ENCODE results near the gene BMX. TPM values are rescaled to one million over a fixed set of nuclear protein-coding genes. Genes with fewer than 3 reads are reported as not detected.

Gene BMX
- total and polyA plus RNA-seq, 9 of the 15 experiments (the other 6 are each of a cell fraction or from before 2014, with no cell fraction given): 0.45 to 4.2 (median 1.8) TPM

- in situ Hi-C loops (cut with MboI): no loop called here
- TF ChIP-seq ZNF696 (CRISPR knock-in tag; conservative IDR thresholded peaks at IDR 0.05) (no peak), SMAD2 (IDR thresholded peaks at IDR 0.05; ENCODE audit: low read depth, low read length) (no peak), GATAD2A (IDR thresholded peaks at IDR 0.05) (no peak), THRAP3 (IDR thresholded peaks at IDR 0.05; ENCODE audit: borderline replicate concordance) (no peak), SMARCA5 (IDR thresholded peaks at IDR 0.05) (no peak), ZNF79 (CRISPR knock-in tag; IDR thresholded peaks at IDR 0.05; ENCODE audit: low read depth) (no peak), ZFP91 (CRISPR knock-in tag; IDR thresholded peaks at IDR 0.05) (no peak), FOXP1 (CRISPR knock-in tag; IDR thresholded peaks at IDR 0.05) (no peak), ATF1 (CRISPR knock-in tag; IDR thresholded peaks at IDR 0.05) (no peak), ATF1 (tag; IDR thresholded peaks at IDR 0.05) (no peak), HINFP (tag; conservative IDR thresholded peaks at IDR 0.05; ENCODE audit: low read depth) (no peak), PHB2 (IDR thresholded peaks at IDR 0.05; ENCODE audit: low read depth) (no peak), ZSCAN29 (IDR thresholded peaks at IDR 0.05) (no peak), PHTF2 (CRISPR knock-in tag; IDR thresholded peaks at IDR 0.05) (no peak)
These were observed 100.1 kb downstream of the BMX start, which contains the start of gene ACE2 for GRCh38 chrX:15600745-15601144. TSS of gene ACE2 (minus strand) at chrX:15600960. CDS start at chrX:15600911, 49 bp downstream.

More at GRCh38 chrX:15600745-15601144, 100.1 kb downstream of the BMX start, which contains the start of gene ACE2:
- Histone ChIP-seq H2AFZ (ENCODE audit: low read depth, low read length) (peak within 1 kb of the TSS; percentile 44), H3K4me2 (ENCODE audit: insufficient read depth, low read length) (no peak within 1 kb of the TSS), H3K4me1 (replicated peaks in 1 of 2; ENCODE audit: control insufficient read depth in 2 of 2, insufficient read depth in 2 of 2, low read length in 2 of 2) (no peaks in the 10 kb centered on the region), H3K4me3 (no peak within 1 kb of the TSS), H3K79me2 (ENCODE audit: control insufficient read depth, insufficient read depth, low read length) (no peaks in the 10 kb centered on the region), H3K9ac (ENCODE audit: insufficient read depth in 1 of 2, low read depth in 2 of 2, low read length in 2 of 2) (no peak within 1 kb of the TSS), H3K27me3 (ENCODE audit: control insufficient read depth in 2 of 2, insufficient read depth in 2 of 2, low read length in 2 of 2) (no peaks in the 10 kb centered on the region), H3K9me1 (ENCODE audit: control insufficient read depth, insufficient read depth, low read length) (no peaks in the 10 kb centered on the region), H3K27ac (ENCODE audit: extremely low read depth, low read depth, low read length) (no peak within 1 kb of the TSS), H3K36me3 (ENCODE audit: control insufficient read depth, insufficient read depth, low read length) (no peaks in the 10 kb centered on the region), H3K9me3 (replicated peaks; ENCODE audit: control insufficient read depth, insufficient read depth, low read depth, low read length) (no peaks in the 10 kb centered on the region), H4K20me1 (replicated peaks; ENCODE audit: control insufficient read depth, insufficient read depth, low read length) (no peaks in the 10 kb centered on the region)
- no peak for DNase-seq (ENCODE audit: extremely low read depth in 1 of 4, low spot score in 3 of 4)
- ChIA-PET POLR2A (no interaction called here), CTCF (ENCODE audit: low intra/inter-chr PET ratio) (no interaction called here)
- ATAC-seq: no peak
- intact Hi-C loops (cut with micrococcal nuclease): no loop called here
- WGBS (ENCODE audit: insufficient coverage, low coverage, missing lambda C conversion rate): 6% methylated on average over 3 of the region's 4 CpGs
- no TSS peak for BruUV-seq (replicated peaks)
- FAIRE-seq: peak; percentile 42
